ENCODE data around the gene ATXN7. TPM values are rescaled to one million over a fixed set of nuclear protein-coding genes. Genes with fewer than 3 reads are reported as not detected.

Gene ATXN7
- total RNA-seq, 3 donors from 2014 or later (not counting 1 experiment from before 2014, with no cell fraction given) = 126 to 176 (median 146) TPM

DNA sequence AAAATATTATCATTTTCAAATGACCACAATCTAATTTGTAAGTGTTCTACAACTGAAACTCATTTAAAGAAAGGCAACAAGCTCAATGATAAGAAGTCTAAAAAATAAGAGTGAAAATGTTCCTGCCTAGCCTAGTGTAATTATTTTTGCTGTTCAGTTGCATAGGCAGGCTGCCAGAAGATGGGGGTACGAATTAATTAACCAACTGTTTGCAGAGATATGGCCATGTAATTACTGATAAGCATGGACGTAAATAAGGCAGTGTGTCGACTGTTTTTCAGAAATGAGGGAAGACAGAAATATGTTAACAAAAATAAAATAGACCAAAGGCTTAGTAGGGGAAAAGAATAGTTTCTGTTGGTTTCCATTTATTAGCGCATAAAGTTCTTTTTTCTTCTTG, 73.3 kb downstream of the ATXN7 start:
- Mint-ChIP-seq H3K4me3 (peak overlapping the region; percentile 67), H3K27ac (peak overlapping the region; percentile 84 to 88), H3K9me3 (no peaks in the 10 kb centered on the region), H3K36me3 (no peaks in the 10 kb centered on the region), H3K4me1 (peaks cover 86 to 90% of the 10 kb centered on the region in 2 donors), H3K27me3 (ENCODE audit: low read depth in 2 of 2) (no peaks in the 10 kb centered on the region)
- 69% methylated on average over 4 of the region's 4 CpGs for WGBS (ENCODE audit: insufficient coverage)
- no peak overlapping the region for H3K4me3 ChIP-seq (ENCODE audit: low read length)
- ATAC-seq (no peak), DNase-seq (no peak)
- H3K9me3 ChIP-seq (ENCODE audit: control insufficient read depth, insufficient read depth, low read length) = no peaks in the 10 kb centered on the region
- H3K27me3 ChIP-seq (ENCODE audit: control insufficient read depth, insufficient read depth, low read length) = no peaks in the 10 kb centered on the region
- H3K36me3 ChIP-seq (ENCODE audit: control insufficient read depth, insufficient read depth, low read length) = no peaks in the 10 kb centered on the region
- H3K4me1 ChIP-seq (ENCODE audit: control insufficient read depth, insufficient read depth, low read length) = peaks cover 26% of the 10 kb centered on the region
- TF ChIP-seq, protein P1, sequence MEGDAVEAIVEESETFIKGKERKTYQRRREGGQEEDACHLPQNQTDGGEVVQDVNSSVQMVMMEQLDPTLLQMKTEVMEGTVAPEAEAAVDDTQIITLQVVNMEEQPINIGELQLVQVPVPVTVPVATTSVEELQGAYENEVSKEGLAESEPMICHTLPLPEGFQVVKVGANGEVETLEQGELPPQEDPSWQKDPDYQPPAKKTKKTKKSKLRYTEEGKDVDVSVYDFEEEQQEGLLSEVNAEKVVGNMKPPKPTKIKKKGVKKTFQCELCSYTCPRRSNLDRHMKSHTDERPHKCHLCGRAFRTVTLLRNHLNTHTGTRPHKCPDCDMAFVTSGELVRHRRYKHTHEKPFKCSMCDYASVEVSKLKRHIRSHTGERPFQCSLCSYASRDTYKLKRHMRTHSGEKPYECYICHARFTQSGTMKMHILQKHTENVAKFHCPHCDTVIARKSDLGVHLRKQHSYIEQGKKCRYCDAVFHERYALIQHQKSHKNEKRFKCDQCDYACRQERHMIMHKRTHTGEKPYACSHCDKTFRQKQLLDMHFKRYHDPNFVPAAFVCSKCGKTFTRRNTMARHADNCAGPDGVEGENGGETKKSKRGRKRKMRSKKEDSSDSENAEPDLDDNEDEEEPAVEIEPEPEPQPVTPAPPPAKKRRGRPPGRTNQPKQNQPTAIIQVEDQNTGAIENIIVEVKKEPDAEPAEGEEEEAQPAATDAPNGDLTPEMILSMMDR (IDR thresholded peaks at IDR 0.05) = no peak
- peak overlapping the region; percentile 30 for H3K27ac ChIP-seq (ENCODE audit: low read length)
- intact Hi-C loops (cut with micrococcal nuclease) = loop anchor here (2.0 kb wide), 1 partner anchor 32 kb away; no protein-coding TSS in a partner anchor

DNA sequence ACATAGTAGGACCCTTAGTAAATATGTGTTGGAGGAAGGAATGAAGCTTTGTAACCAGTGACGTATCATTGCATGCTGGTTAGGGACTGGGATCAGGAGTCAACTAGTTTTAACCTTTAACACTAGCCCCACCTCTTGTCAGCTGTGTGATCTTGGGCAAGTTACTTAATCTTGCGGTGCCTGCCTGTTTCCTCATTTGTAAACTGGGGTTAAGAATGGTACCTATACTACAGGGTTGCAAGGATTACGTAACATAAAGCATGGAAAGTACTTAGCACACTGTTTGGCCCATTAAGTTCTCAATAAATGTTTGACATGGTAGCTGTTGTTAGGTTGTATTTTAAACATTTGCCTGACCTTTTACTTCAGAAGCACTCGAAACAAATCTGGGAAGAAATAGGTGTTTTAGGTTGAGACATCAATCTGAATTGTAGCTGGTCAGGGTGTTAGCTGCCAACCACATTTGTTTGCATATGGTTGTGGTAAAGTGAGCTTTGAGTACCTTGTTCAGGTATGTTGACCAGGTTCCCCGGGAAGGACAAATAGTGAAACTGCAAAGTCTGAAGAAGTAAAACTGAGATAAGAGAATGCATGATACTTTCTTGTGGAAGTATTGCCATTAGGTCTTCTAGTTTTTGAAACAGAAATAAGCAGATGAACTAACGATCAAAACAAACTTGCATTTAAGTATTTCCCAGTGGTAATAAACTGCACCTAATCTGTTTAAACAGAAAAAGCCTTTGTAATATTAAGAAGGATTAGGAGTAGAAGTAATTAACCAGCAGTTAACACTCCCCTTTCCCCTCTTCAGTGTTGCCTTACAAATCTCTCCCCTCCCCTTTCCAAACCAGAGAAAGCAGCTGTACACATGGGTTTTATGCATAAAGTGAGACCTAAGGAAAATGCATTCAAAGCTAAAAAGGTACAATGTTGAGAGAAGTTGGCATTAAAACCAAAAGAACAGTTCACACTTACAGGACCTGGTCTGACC, 74.3 kb downstream of the ATXN7 start:
- TF ChIP-seq, protein P1 (IDR thresholded peaks at IDR 0.05) = no peak
- peak overlapping the region; percentile 67 for H3K4me3 Mint-ChIP-seq
- H3K4me1 Mint-ChIP-seq = peaks cover 86 to 89% of the 10 kb centered on the region in 2 donors
- no peaks in the 10 kb centered on the region for H3K27me3 ChIP-seq (ENCODE audit: control insufficient read depth, insufficient read depth, low read length)
- ATAC-seq = peak; percentile 61 to 69 (median 66)
- peak overlapping the region; percentile 84 to 88 for H3K27ac Mint-ChIP-seq
- 27% methylated on average over 4 of the region's 6 CpGs for WGBS (ENCODE audit: insufficient coverage)
- DNase-seq = peak; percentile 28 to 42
- peaks cover 26% of the 10 kb centered on the region for H3K4me1 ChIP-seq (ENCODE audit: control insufficient read depth, insufficient read depth, low read length)
- no peaks in the 10 kb centered on the region for H3K9me3 Mint-ChIP-seq
- H3K27ac ChIP-seq (ENCODE audit: low read length) = peak overlapping the region; percentile 41
- intact Hi-C loops (cut with micrococcal nuclease) = loop anchor here (2.0 kb wide), 1 partner anchor 31 kb away; no protein-coding TSS in a partner anchor
- no peaks in the 10 kb centered on the region for H3K36me3 Mint-ChIP-seq
- H3K36me3 ChIP-seq (ENCODE audit: control insufficient read depth, insufficient read depth, low read length) = no peaks in the 10 kb centered on the region
- H3K9me3 ChIP-seq (ENCODE audit: control insufficient read depth, insufficient read depth, low read length) = no peaks in the 10 kb centered on the region
- H3K27me3 Mint-ChIP-seq (ENCODE audit: low read depth in 2 of 2) = no peaks in the 10 kb centered on the region
- no peak overlapping the region for H3K4me3 ChIP-seq (ENCODE audit: low read length)

GRCh38 chr3:63940389-63940757, 76.7 kb downstream of the ATXN7 start:
- no peaks in the 10 kb centered on the region for H3K36me3 Mint-ChIP-seq
- Histone ChIP-seq H3K27me3 (ENCODE audit: control insufficient read depth, insufficient read depth, low read length) (no peaks in the 10 kb centered on the region), H3K36me3 (ENCODE audit: control insufficient read depth, insufficient read depth, low read length) (no peaks in the 10 kb centered on the region), H3K4me3 (ENCODE audit: low read length) (no peak overlapping the region), H3K27ac (ENCODE audit: low read length) (no peak overlapping the region), H3K9me3 (ENCODE audit: control insufficient read depth, insufficient read depth, low read length) (no peaks in the 10 kb centered on the region), H3K4me1 (ENCODE audit: control insufficient read depth, insufficient read depth, low read length) (peaks cover 10% of the 10 kb centered on the region)
- DNase-seq (no peak), ATAC-seq (peak in 1 of 3 donors; percentile 49)
- no peak overlapping the region for H3K4me3 Mint-ChIP-seq
- intact Hi-C loops (cut with micrococcal nuclease) = no loop called here
- H3K27ac Mint-ChIP-seq = peak overlapping the region; percentile 10 to 63
- H3K9me3 Mint-ChIP-seq = no peaks in the 10 kb centered on the region
- TF ChIP-seq, protein P1 (IDR thresholded peaks at IDR 0.05) = no peak
- WGBS (ENCODE audit: insufficient coverage) = 100% methylated on average over 2 of the region's 4 CpGs
- peaks cover 73 to 76% of the 10 kb centered on the region in 2 donors for H3K4me1 Mint-ChIP-seq
- H3K27me3 Mint-ChIP-seq (ENCODE audit: low read depth in 2 of 2) = no peaks in the 10 kb centered on the region

All from natural killer cell (primary cell).